PC-9 (cell line): ENCODE measurements around the gene TTC28. TPM values are rescaled to one million over a fixed set of nuclear protein-coding genes. Genes with fewer than 3 reads are reported as not detected.
"Not testable (repeated sequence)": the region's sequence is repeated elsewhere in the genome, so short reads cannot be mapped to it uniquely, and the experiment has no call there.

Source experiments
- BruUV-seq: library from RNA; stranded (reverse); fragments of 400-500 nt; replicated peaks from 2 replicates; lab custom pipeline; 2021; lab: Mats Ljungman, UMichigan
- CTCF ChIA-PET: fragments of 300-600 bp; sonication (Branson Sonifier 250); formaldehyde crosslinking; loops from one replicate; lab custom pipeline; 2022; ENCODE audit warnings: antibody characterized with exemption; lab: Charles Lee
- POLR2A ChIA-PET: fragments of 300-600 bp; sonication (Branson Sonifier 250); formaldehyde crosslinking; loops from one replicate; lab custom pipeline; 2022; ENCODE audit warnings: antibody characterized with exemption; ENCODE audit not compliant: unreplicated experiment; lab: Charles Lee
- DNase-seq, 2 experiments: peaks; one replicate each; pipeline versions ENCODE4 v3.0.0 to v3.0.0-alpha.2; 2015 to 2022; ENCODE audit warnings: mixed read lengths in 1 of 2
- H2AFZ ChIP-seq: fragments of 200-600 bp; sonication (generic); 2 replicates; pipeline ENCODE4 v1.8.1; 2017; ENCODE audit warnings: antibody characterized with exemption
- H3F3A ChIP-seq: fragments of 200-600 bp; sonication (generic); 2 replicates; pipeline ENCODE4 v1.8.1; 2017; ENCODE audit warnings: antibody characterized with exemption, mild to moderate bottlenecking, low read depth; ENCODE audit not compliant: insufficient read depth
- H3K27ac ChIP-seq: fragments of 200-600 bp; sonication (generic); 2 replicates; pipeline ENCODE4 v1.6.1; 2016; ENCODE audit warnings: mixed run types
- H3K27me3 ChIP-seq: fragments of 200-600 bp; sonication (generic); 2 replicates; pipeline ENCODE4 v1.6.1; 2016; ENCODE audit warnings: low read depth, mixed run types; ENCODE audit not compliant: insufficient read depth
- H3K36me3 ChIP-seq: fragments of 200-600 bp; sonication (generic); 2 replicates; pipeline ENCODE4 v1.6.1; 2016; ENCODE audit warnings: low read depth, mixed run types
- H3K4me1 ChIP-seq: fragments of 200-600 bp; sonication (generic); replicated peaks from 2 replicates; pipeline ENCODE4 v1.6.1; 2016; ENCODE audit warnings: mixed run types; ENCODE audit not compliant: insufficient read depth
- H3K4me2 ChIP-seq: fragments of 200-600 bp; sonication (generic); 2 replicates; pipeline ENCODE4 v1.6.1; 2017; ENCODE audit warnings: mixed run types
- H3K4me3 ChIP-seq: fragments of 200-600 bp; sonication (generic); 2 replicates; pipeline ENCODE4 v1.6.1; 2016; ENCODE audit warnings: mixed run types
- H3K79me2 ChIP-seq: fragments of 200-600 bp; sonication (generic); 2 replicates; pipeline ENCODE4 v1.6.1; 2017; ENCODE audit warnings: low read depth, mixed run types
- H3K9me2 ChIP-seq: fragments of 200-600 bp; sonication (generic); 2 replicates; pipeline ENCODE4 v1.8.1; 2017; ENCODE audit warnings: mild to moderate bottlenecking; ENCODE audit not compliant: insufficient read depth
- H3K9me3 ChIP-seq: fragments of 200-600 bp; sonication (generic); 2 replicates; pipeline ENCODE4 v1.8.1; 2016; ENCODE audit warnings: low read depth; ENCODE audit not compliant: insufficient read depth
- H4K20me1 ChIP-seq: fragments of 200-600 bp; sonication (generic); 2 replicates; pipeline ENCODE4 v1.8.1; 2017; ENCODE audit not compliant: insufficient read depth
- CTCF ChIP-seq: fragments of 200-600 bp; sonication (generic); conservative IDR thresholded peaks from 2 replicates; pipeline ENCODE4 v1.6.1; 2017; ENCODE audit warnings: mixed run types, antibody characterized with exemption, mild to moderate bottlenecking, moderate library complexity
- EZH2 ChIP-seq: fragments of 200-600 bp; sonication (generic); IDR thresholded peaks from 2 replicates; pipeline ENCODE4 v1.8.0; 2017; ENCODE audit warnings: antibody characterized with exemption, low read depth
- intact Hi-C: fragments of 100-400 bp; cut with micrococcal nuclease; formaldehyde crosslinking; loops from one replicate; pipeline ENCODE4 v1.10.0; 2022; ENCODE audit not compliant: unreplicated experiment
- total RNA-seq: library from RNA; stranded (reverse); gene quantifications from 2 replicates; pipeline ENCODE4 v1.2.3, GENCODE V29; 2021

The TTC28 gene
- total RNA-seq, 1 experiment from 2014 or later = 6.7 TPM

- no peaks in the 10 kb centered on the region for H3K79me2 ChIP-seq
- no peak overlapping the region for H3K4me2 ChIP-seq
- no peak overlapping the region for H3K4me3 ChIP-seq
- H3K9me2 ChIP-seq = no peaks in the 10 kb centered on the region
- H4K20me1 ChIP-seq = no peaks in the 10 kb centered on the region
- H2AFZ ChIP-seq = no peak overlapping the region
- TF ChIP-seq CTCF (no peak), EZH2 (no peak)
- ChIA-PET CTCF (no interaction called here), POLR2A (no interaction called here)
- no TSS peak for BruUV-seq
- no peaks in the 10 kb centered on the region for H3F3A ChIP-seq
- H3K9me3 ChIP-seq = no peaks in the 10 kb centered on the region
- H3K36me3 ChIP-seq = no peaks in the 10 kb centered on the region
- DNase-seq = no peak
- no peaks in the 10 kb centered on the region for H3K27me3 ChIP-seq
- intact Hi-C loops = no loop called here
- H3K27ac ChIP-seq = no peak overlapping the region
- no peaks in the 10 kb centered on the region for H3K4me1 ChIP-seq
Observed at GRCh38 chr22:28091486-28091885, 588.2 kb downstream of the TTC28 start.

GRCh38 chr22:28089541-28089940 is 590.1 kb downstream of the TTC28 start:
- BruUV-seq, H2AFZ ChIP-seq, H3K4me1 ChIP-seq, CTCF ChIA-PET, DNase-seq, intact Hi-C loops, H3K27ac ChIP-seq, H3K4me2 ChIP-seq, H4K20me1 ChIP-seq, H3K36me3 ChIP-seq, POLR2A ChIA-PET, H3K4me3 ChIP-seq, H3F3A ChIP-seq, H3K79me2 ChIP-seq, H3K27me3 ChIP-seq, H3K9me3 ChIP-seq, H3K9me2 ChIP-seq: not testable (repeated sequence)

GRCh38 chr22:28077166-28077565 is 602.5 kb downstream of the TTC28 start:
- no peak overlapping the region for H2AFZ ChIP-seq
- intact Hi-C loops = no loop called here
- POLR2A ChIA-PET = no interaction called here
- no peaks in the 10 kb centered on the region for H3K9me2 ChIP-seq
- H4K20me1 ChIP-seq = no peaks in the 10 kb centered on the region
- H3K4me2 ChIP-seq = no peak overlapping the region
- H3K4me1 ChIP-seq = no peaks in the 10 kb centered on the region
- no peaks in the 10 kb centered on the region for H3K27me3 ChIP-seq
- TF ChIP-seq CTCF = no peak
- TF ChIP-seq EZH2 = no peak
- BruUV-seq = no TSS peak
- H3K4me3 ChIP-seq = no peak overlapping the region
- no peaks in the 10 kb centered on the region for H3F3A ChIP-seq
- H3K27ac ChIP-seq = no peak overlapping the region
- CTCF ChIA-PET = no interaction called here
- DNase-seq = no peak
- no peaks in the 10 kb centered on the region for H3K9me3 ChIP-seq
- H3K36me3 ChIP-seq = no peaks in the 10 kb centered on the region
- no peaks in the 10 kb centered on the region for H3K79me2 ChIP-seq

GRCh38 chr22:28075358-28075981 is 604.2 kb downstream of the TTC28 start:
- Histone ChIP-seq H3K4me2 (no peak overlapping the region), H3K36me3 (no peaks in the 10 kb centered on the region), H3F3A (no peaks in the 10 kb centered on the region), H2AFZ (no peak overlapping the region), H4K20me1 (no peaks in the 10 kb centered on the region), H3K27me3 (no peaks in the 10 kb centered on the region), H3K79me2 (no peaks in the 10 kb centered on the region), H3K4me3 (no peak overlapping the region), H3K27ac (no peak overlapping the region), H3K9me3 (no peaks in the 10 kb centered on the region), H3K9me2 (no peaks in the 10 kb centered on the region), H3K4me1 (no peaks in the 10 kb centered on the region)
- intact Hi-C loops = no loop called here
- POLR2A ChIA-PET = no interaction called here
- TF ChIP-seq CTCF = no peak
- TF ChIP-seq EZH2 = no peak
- no TSS peak for BruUV-seq
- DNase-seq = peak in 1 of 2 experiments; percentile 0
- CTCF ChIA-PET = no interaction called here
